ENCODE data around the gene FRG2C. TPM values are rescaled to one million over a fixed set of nuclear protein-coding genes. Genes with fewer than 3 reads are reported as not detected.
A peak's percentile ranks its signal among the peaks of the same experiment; 100 is the strongest.
"Not testable (repeated sequence)": the region's sequence is repeated elsewhere in the genome, so short reads cannot be mapped to it uniquely, and the experiment has no call there.

Gene FRG2C
- not detected in 2 replicates for total RNA-seq
- not detected in 2 replicates for polyA plus RNA-seq

GRCh38 chr3:75664028-75664427, at the start of gene FRG2C:
TSS of gene FRG2C (plus strand) at chr3:75664328. CDS start at chr3:75664380, 52 bp downstream.
- H3K27me3 ChIP-seq = peaks cover 64% of the 10 kb centered on the region
- H3K4me3 ChIP-seq, H3K27ac ChIP-seq: not testable (repeated sequence)

GRCh38 chr3:75618666-75619305, 45.3 kb upstream of the FRG2C start:
- H3K27ac ChIP-seq; H3K9me3 ChIP-seq (ENCODE audit: low read depth); H3K36me3 ChIP-seq; H3K4me1 ChIP-seq (ENCODE audit: low read depth): not testable (repeated sequence)
- Histone ChIP-seq H3K4me3 (peak overlapping the region; percentile 39), H3K27me3 (peaks cover 20% of the 10 kb centered on the region)
- DNase-seq (ENCODE audit: low read depth in 1 of 2, low spot score in 1 of 2) = peak; percentile 4 to 70

More at GRCh38 chr3:75664028-75664427, at the start of gene FRG2C:
- H3K9me3 ChIP-seq (ENCODE audit: low read depth); DNase-seq (ENCODE audit: low read depth in 1 of 2, low spot score in 1 of 2); H3K36me3 ChIP-seq; H3K4me1 ChIP-seq (ENCODE audit: low read depth): not testable (repeated sequence)

- H3K27ac ChIP-seq; H3K9me3 ChIP-seq (ENCODE audit: low read depth); H3K36me3 ChIP-seq; H3K4me1 ChIP-seq (ENCODE audit: low read depth): not testable (repeated sequence)
- peak in 1 of 2 donors; percentile 40 for DNase-seq (ENCODE audit: low read depth in 1 of 2, low spot score in 1 of 2)
- H3K27me3 ChIP-seq = peaks cover 17% of the 10 kb centered on the region
- peak overlapping the region; percentile 39 for H3K4me3 ChIP-seq
Measured at GRCh38 chr3:75619481-75620031, 44.6 kb upstream of the FRG2C start.

GRCh38 chr3:75621772-75622171, 42.4 kb upstream of the FRG2C start:
- H3K27ac ChIP-seq; H3K4me3 ChIP-seq; H3K9me3 ChIP-seq (ENCODE audit: low read depth); H3K36me3 ChIP-seq; DNase-seq (ENCODE audit: low read depth in 1 of 2, low spot score in 1 of 2); H3K4me1 ChIP-seq (ENCODE audit: low read depth): not testable (repeated sequence)
- H3K27me3 ChIP-seq = peaks cover 17% of the 10 kb centered on the region

GRCh38 chr3:75623656-75624055, 40.5 kb upstream of the FRG2C start:
- H3K27me3 ChIP-seq = peaks cover 15% of the 10 kb centered on the region
- not testable (repeated sequence) for H3K36me3 ChIP-seq; H3K27ac ChIP-seq; DNase-seq (ENCODE audit: low read depth in 1 of 2, low spot score in 1 of 2); H3K4me1 ChIP-seq (ENCODE audit: low read depth); H3K4me3 ChIP-seq; H3K9me3 ChIP-seq (ENCODE audit: low read depth)

GRCh38 chr3:75630887-75631535, 33.1 kb upstream of the FRG2C start:
- not testable (repeated sequence) for H3K27ac ChIP-seq; DNase-seq (ENCODE audit: low read depth in 1 of 2, low spot score in 1 of 2); H3K4me1 ChIP-seq (ENCODE audit: low read depth); H3K27me3 ChIP-seq; H3K9me3 ChIP-seq (ENCODE audit: low read depth); H3K36me3 ChIP-seq; H3K4me3 ChIP-seq

- TF ChIP-seq CTCF (IDR thresholded peaks at IDR 0.05; ENCODE audit: low read depth, low read length) = no peak
- Histone ChIP-seq H3K9me3 (ENCODE audit: low read depth) (no peaks in the 10 kb centered on the region), H3K4me3 (no peak overlapping the region), H3K27ac (no peak overlapping the region), H3K4me1 (ENCODE audit: low read depth) (no peaks in the 10 kb centered on the region), H3K27me3 (no peaks in the 10 kb centered on the region), H3K36me3 (no peaks in the 10 kb centered on the region)
- no peak for DNase-seq (ENCODE audit: low read depth in 1 of 2, low spot score in 1 of 2)
Measured at GRCh38 chr3:75631541-75631940, 32.6 kb upstream of the FRG2C start.

GRCh38 chr3:75638947-75639346, 25.2 kb upstream of the FRG2C start:
- H3K27me3 ChIP-seq; H3K9me3 ChIP-seq (ENCODE audit: low read depth); H3K27ac ChIP-seq; H3K36me3 ChIP-seq; H3K4me3 ChIP-seq; DNase-seq (ENCODE audit: low read depth in 1 of 2, low spot score in 1 of 2); H3K4me1 ChIP-seq (ENCODE audit: low read depth): not testable (repeated sequence)

- DNase-seq (ENCODE audit: low read depth in 1 of 2, low spot score in 1 of 2) = peak; percentile 90 to 91
- H3K27ac ChIP-seq; H3K4me1 ChIP-seq (ENCODE audit: low read depth); H3K9me3 ChIP-seq (ENCODE audit: low read depth); H3K36me3 ChIP-seq; H3K27me3 ChIP-seq: not testable (repeated sequence)
- H3K4me3 ChIP-seq = peak overlapping the region; percentile 54
Measured at GRCh38 chr3:75641107-75641517, 23.0 kb upstream of the FRG2C start.
